ENCODE data around the gene TMUB2.
"Not testable (repeated sequence)": the region's sequence is repeated elsewhere in the genome, so short reads cannot be mapped to it uniquely, and the experiment has no call there.

Gene TMUB2

DNA sequence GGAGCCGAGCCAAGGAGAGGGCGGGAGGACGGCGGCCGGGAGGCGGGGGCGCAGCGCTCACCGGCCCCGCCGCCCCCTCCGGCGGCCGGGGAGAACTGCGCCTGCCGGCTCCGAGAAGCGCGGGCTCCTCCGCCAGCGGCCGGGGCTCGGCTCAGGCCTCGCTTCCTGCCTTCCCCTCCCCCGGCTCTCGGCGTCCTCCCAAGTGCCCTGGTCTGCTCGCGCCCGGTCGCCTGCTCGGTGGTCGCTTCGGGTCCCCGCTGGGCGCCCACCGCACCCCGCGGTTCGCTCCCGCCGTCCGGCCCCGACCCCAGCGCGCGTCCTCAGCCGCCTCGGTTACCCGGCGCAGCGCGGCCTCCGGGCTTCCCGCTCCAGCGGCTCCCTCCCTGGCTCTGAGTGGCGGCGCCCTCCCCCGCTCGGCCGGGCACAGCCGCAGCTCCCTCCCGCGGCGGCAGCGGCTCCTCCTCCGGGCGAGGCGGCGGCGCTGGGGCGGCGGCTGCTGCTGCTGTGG, 32.4 kb downstream of the TMUB2 start:
- DNase-seq (ENCODE audit: low read depth): no peak

- DNase-seq (ENCODE audit: low read depth): no peak
Measured at GRCh38 chr17:44219616-44220212, 32.9 kb downstream of the TMUB2 start, which contains the start of gene UBTF. TSS of gene UBTF (minus strand) at chr17:44219675. CDS start at chr17:44218229, 1,446 bp downstream.

GRCh38 chr17:44220213-44221083, 33.7 kb downstream of the TMUB2 start:
- no peak for DNase-seq (ENCODE audit: low read depth)

DNA sequence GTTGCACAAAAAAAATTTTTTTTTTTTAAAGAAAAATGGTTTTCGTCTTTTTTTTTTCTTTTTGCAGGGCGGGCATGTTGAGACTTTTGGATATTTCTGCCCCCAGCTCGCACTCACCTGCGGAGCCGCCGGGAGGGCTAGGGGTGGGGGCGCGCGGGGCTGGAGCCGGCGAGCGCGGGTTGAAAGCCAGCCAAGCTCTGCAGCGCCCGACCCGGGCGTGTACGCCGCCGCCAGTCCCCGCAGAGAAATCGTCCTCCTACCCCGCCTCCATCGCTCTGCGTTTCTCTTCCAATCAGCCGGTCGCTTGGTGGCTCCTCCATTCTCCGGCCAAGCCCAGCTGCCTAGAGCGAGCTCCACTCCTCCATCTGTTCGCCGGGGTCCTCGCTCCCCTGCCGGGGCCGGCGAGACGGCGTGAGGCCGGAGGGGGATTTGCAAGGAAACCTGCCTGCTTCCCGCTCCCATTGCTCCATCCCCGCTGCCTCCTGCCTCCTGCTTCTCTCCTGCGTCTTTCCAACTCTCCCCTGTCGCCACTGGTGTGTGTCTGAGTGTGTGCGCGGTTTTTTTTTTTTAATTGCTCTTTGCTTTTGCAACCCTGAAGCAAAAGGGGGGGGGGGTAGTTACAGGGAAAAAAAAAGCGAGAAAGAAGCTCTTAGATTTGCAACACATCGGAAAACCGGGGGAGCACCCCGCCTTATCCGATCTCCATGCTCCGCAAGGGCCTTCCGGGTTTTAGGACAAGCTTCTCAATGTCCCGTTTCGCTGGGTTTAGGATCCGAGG, 34.5 kb downstream of the TMUB2 start:
- DNase-seq (ENCODE audit: low read depth): no peak

GRCh38 chr17:44221862-44222111, 35.0 kb downstream of the TMUB2 start:
- no peak for DNase-seq (ENCODE audit: low read depth)

DNA sequence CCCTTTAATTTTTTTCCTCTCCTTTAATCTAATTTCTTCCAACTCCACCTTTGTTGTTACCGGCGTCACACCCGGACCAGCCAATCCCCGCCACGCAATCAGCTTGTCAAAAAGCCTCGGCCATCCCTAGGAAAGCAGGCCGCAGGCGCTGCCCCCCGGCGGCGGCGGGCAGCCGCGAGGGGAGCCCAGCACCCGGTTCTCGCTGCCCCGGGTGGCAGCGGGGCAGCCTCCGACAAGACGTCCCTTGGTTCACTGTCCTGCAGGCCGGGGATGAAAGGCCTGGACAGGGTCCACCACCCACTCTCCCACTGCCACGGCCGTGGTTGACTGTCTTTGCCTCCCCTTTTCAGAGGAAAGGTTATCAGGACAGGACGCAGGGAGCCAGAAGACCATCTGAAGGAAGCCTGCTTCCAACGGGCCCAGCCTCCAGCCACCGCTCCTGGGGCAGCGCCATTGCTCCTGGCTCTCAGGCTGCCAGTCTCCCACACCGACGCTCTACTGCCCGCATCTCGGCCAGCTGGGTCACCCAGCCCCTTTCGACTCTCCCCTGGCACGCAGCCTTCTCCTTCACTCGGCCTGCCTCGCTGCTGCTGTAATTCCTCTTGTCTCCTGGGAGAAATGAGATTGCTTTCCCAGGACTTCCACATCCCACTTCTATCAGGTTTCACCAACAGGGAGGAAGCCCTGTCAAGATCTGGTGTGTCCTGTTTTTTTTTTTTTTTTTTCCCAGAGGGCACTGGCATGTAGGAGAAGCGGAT, 35.5 kb downstream of the TMUB2 start:
- no peak for DNase-seq (ENCODE audit: low read depth)

DNA sequence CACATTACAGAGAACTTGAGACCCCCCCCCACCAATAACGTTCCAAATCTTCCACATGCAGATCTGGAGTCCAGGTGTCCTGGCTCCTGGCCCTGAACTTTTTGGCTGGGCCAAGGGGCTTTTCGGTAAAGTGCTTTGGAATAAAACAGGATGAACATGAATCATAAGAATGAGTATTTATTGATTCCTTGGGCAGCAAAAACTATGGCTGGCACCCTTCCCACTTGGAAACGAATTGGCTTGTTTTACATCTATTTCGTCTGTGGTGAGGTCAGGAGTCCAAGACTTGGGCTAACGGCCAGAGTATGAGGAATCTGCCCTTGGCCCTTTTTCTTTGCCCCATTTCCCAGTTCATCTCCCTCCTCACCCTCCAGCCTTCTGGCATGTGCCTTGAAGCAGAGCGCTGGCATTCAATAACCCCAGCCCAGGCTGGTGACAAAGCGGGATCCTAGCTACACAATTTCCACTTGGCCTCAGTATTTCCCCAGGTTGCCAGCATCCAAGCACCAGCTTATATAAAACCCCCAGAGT, 36.8 kb downstream of the TMUB2 start:
- no peak for DNase-seq (ENCODE audit: low read depth)

- no peak for DNase-seq (ENCODE audit: low read depth)
Measured at GRCh38 chr17:44229090-44229489, 42.3 kb downstream of the TMUB2 start.

DNA sequence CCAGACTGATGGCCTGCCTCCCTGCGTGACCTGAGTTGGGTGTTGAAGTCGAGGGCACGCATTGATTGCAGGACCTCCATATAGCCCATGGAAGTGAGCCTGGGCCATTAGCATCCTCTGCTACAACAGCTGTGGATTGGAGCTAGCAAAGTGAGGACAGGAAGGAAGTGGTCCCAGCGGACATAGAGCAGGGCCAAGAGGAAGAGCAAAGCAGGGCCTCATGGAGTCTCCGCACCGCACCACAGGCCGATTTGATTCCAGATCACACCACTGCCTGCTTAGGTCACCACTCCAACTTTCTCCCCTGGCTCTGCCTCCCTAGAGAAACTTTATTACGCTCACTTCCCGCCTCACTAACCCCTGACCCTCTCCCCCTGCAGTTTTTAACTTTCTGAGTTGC, 43.4 kb downstream of the TMUB2 start:
- no peak for DNase-seq (ENCODE audit: low read depth)

- no peak for DNase-seq (ENCODE audit: low read depth)
Measured at GRCh38 chr17:44232061-44232460, 45.3 kb downstream of the TMUB2 start.

DNA sequence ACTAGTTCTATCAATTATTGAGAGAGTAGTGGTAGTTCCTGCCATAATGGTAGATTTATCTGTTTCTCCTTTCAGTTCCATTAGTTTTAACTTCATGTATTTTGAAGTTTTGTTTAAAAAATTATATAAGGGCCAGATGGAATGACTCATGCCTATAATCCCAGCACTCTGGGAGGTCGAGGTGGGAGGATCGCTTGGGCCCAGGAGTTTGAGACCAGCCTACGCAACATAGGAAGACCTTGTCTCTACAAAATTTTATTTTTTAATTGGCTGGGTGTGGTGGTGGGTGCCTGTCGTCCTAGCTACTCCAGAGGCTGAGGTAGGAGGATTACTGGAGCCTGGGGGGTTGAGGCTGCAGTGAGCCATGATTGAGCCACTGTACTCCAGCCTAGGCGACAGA, 46.8 kb downstream of the TMUB2 start:
- DNase-seq (ENCODE audit: low read depth): no peak

DNA sequence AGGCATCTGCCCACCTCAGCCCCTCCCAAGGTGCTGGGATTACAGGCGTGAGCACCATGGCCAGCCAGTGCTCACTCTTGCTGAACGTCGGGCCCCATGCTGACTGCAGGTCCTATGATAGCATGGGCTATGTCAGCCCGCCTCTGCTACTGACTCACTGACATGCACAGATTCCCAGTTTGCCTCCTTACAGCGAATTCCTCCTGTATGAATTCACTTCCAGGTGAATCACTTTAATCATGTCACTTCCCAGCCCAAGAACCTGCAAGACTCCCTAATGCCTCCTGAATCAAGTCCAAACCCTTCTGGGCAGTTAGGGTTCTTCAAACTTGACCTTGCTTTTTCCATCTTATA, 48.8 kb downstream of the TMUB2 start:
- peak; percentile 70 for DNase-seq (ENCODE audit: low read depth)

- DNase-seq (ENCODE audit: low read depth): no peak
Measured at GRCh38 chr17:44236444-44236991, 49.7 kb downstream of the TMUB2 start.

GRCh38 chr17:44237886-44238285, 51.1 kb downstream of the TMUB2 start:
- DNase-seq (ENCODE audit: low read depth): not testable (repeated sequence)

DNA sequence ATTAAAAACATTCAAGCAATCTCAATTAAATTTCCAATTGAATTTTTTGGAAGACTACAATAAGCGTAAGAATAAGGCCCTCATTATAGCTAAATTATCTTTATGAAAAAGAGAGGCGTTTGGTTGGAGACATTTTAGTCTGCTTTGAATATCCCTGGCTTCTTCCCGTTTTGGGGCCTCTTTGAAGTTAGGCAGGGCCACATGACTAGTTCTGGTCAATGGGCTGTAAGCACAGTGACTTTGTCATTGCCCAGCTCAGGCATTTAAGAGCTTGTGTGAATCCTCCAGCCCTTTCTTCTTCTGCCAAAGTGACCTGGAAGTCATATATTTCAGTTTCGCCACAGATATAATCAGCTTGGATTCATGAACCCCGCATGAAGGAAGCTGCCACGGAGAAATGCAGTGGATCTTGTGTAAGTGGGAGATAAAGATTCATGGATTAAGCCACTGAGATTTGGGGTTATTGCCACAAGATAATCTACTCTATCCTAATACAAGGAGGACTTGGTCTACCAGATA, 54.4 kb downstream of the TMUB2 start:
- DNase-seq (ENCODE audit: low read depth): no peak
